Glutamatergic neuron (in vitro differentiated cells): ENCODE measurements around the gene NDUFA11. TPM values are rescaled to one million over a fixed set of nuclear protein-coding genes. Genes with fewer than 3 reads are reported as not detected.

Experiments used
- DNase-seq: peaks from one replicate; pipeline ENCODE4 v3.0.0; 2022
- H3K27ac Mint-ChIP-seq: one replicate; pipeline ENCODE4 v1.8.0; 2020; ENCODE audit warnings: mild to moderate bottlenecking, mixed read lengths, inconsistent platforms; ENCODE audit not compliant: unreplicated experiment
- H3K27me3 Mint-ChIP-seq: one replicate; pipeline ENCODE4 v1.8.0; 2020; ENCODE audit warnings: mild to moderate bottlenecking, moderate library complexity, mixed read lengths, inconsistent platforms; ENCODE audit not compliant: unreplicated experiment
- H3K36me3 Mint-ChIP-seq: one replicate; pipeline ENCODE4 v1.8.0; 2020; ENCODE audit warnings: mild to moderate bottlenecking, mixed read lengths, inconsistent platforms; ENCODE audit not compliant: unreplicated experiment
- H3K4me1 Mint-ChIP-seq: one replicate; pipeline ENCODE4 v1.8.0; 2020; ENCODE audit warnings: mild to moderate bottlenecking, low read depth, mixed read lengths, inconsistent platforms; ENCODE audit not compliant: unreplicated experiment
- H3K4me3 Mint-ChIP-seq: one replicate; pipeline ENCODE4 v1.8.0; 2020; ENCODE audit warnings: mild to moderate bottlenecking, mixed read lengths, inconsistent platforms; ENCODE audit not compliant: unreplicated experiment
- H3K9me3 Mint-ChIP-seq: one replicate; pipeline ENCODE4 v1.8.0; 2020; ENCODE audit warnings: mild to moderate bottlenecking, moderate library complexity, mixed read lengths, inconsistent platforms; ENCODE audit not compliant: unreplicated experiment
- total RNA-seq: library from RNA; stranded (reverse); fragmentation: NEBNext Ultra II Directional; extraction: Animal tissue kit (Norgen Biotek cat#: 25700); gene quantifications from one replicate; pipeline ENCODE4 v1.2.1, GENCODE V29; 2021; ENCODE audit not compliant: unreplicated experiment
- TF ChIP-seq, protein P1 (sequence below): fragments of 200-600 bp; sonication (generic); IDR thresholded peaks from one replicate; pipeline ENCODE4 v1.5.0; 2021; ENCODE audit not compliant: partially characterized antibody, unreplicated experiment

The NDUFA11 gene
- total RNA-seq, 1 donor from 2014 or later, result 193 TPM

DNA sequence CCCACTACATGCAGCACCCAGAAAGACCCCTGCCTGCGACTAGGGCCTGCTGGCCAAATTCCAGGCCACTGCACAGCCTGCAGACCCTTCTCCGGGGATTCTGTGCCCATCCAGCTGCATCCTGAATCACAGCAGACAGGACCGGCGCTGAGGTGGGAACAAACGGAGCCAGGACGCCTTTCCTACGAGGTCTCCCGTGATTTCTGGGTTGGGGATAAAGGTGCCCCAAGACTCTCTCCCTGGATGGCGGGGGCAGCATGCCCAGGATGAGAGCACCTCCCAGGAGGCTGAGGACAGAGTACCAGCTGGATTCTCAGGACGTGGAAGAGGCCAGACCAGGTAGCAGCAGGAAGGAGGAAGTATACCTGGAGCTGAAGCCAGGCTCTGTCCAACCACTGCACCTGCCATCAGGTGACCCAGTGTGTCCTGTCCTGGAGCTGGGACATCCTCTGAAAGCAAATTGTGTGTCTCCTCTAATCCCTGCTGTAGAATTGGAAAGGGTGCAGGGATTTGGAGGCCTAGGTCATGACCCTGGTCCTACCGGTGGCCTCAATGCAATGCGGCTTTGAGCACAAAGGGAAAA lies 29.9 kb downstream of the NDUFA11 start:
- TF ChIP-seq, protein P1, sequence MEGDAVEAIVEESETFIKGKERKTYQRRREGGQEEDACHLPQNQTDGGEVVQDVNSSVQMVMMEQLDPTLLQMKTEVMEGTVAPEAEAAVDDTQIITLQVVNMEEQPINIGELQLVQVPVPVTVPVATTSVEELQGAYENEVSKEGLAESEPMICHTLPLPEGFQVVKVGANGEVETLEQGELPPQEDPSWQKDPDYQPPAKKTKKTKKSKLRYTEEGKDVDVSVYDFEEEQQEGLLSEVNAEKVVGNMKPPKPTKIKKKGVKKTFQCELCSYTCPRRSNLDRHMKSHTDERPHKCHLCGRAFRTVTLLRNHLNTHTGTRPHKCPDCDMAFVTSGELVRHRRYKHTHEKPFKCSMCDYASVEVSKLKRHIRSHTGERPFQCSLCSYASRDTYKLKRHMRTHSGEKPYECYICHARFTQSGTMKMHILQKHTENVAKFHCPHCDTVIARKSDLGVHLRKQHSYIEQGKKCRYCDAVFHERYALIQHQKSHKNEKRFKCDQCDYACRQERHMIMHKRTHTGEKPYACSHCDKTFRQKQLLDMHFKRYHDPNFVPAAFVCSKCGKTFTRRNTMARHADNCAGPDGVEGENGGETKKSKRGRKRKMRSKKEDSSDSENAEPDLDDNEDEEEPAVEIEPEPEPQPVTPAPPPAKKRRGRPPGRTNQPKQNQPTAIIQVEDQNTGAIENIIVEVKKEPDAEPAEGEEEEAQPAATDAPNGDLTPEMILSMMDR, result no peak
- Mint-ChIP-seq H3K27me3 (peaks cover 5% of the 10 kb centered on the region), H3K36me3 (no peaks in the 10 kb centered on the region), H3K9me3 (peaks cover 1% of the 10 kb centered on the region), H3K27ac (no peak overlapping the region), H3K4me1 (peaks cover 3% of the 10 kb centered on the region), H3K4me3 (no peak overlapping the region)
- DNase-seq, result no peak

DNA sequence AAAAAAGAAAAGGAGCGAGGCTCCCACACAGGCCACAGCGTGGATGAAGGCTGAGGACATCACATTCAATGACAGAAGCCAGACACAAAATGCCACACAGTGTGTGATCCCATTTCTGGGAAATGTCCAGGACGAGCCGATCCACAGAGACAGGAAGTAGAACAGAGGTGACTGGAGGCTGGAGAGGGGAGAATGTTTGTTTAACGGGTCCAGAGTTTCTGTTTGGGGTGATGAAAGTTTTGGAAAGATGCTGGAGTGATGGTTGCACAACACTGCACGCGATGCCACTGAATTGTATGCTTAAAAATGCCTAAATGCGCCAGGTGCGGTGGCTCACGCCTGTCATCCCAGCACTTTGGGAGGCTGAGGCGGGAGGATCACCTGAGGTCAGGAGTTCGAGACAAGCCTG lies 32.6 kb downstream of the NDUFA11 start:
- no peaks in the 10 kb centered on the region for H3K4me1 Mint-ChIP-seq
- H3K4me3 Mint-ChIP-seq, result no peak overlapping the region
- peaks cover 3% of the 10 kb centered on the region for H3K9me3 Mint-ChIP-seq
- H3K27ac Mint-ChIP-seq, result no peak overlapping the region
- DNase-seq, result no peak
- no peaks in the 10 kb centered on the region for H3K36me3 Mint-ChIP-seq
- TF ChIP-seq, protein P1, result no peak
- no peaks in the 10 kb centered on the region for H3K27me3 Mint-ChIP-seq

DNA sequence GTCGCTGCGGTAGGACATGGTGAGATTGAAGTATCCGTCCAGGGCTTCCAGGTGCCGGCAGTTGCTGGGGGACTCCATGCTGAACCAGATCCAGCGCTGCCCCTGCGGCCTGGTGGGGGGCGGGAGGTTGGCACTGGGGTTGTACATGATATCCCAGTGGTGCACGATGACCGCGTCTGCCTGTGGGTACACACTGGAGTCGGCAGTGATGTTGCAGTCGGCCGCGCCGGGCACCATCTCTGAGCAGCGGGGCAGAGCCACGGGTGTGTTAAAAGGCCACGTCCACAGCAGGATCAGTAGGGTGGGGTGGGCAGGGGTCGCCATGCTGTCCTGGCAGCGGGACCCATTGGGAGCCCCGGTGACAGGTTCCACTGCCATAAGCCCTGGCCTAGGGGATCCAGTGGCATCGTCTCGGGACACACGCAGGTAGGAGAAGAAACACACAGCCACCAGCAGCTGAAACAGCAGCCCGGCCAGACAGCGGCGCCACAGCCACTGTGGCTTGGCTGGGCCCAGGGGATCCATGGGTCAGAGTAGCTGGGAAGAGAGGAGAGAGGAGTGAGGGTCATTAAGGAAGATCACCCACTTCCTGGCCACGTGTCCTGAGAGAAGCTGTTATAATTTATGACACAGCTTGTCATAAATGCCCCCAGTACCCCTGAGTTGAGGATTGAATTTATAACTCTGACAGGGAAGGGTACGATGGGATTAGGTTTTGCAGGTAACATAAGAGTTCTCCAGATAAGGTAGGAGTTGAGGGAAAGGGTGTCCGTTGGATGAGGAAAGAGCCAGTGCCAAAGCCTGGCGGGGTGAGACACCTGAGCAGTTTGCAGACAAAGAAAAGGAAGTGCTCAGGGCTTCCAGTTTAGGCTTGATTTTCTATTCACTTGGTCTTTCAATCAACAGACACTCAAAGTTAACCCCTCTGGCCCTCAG lies 36.1 kb downstream of the NDUFA11 start:
- Mint-ChIP-seq H3K27me3 (peaks cover 8% of the 10 kb centered on the region), H3K27ac (no peak overlapping the region), H3K4me1 (no peaks in the 10 kb centered on the region), H3K9me3 (peaks cover 5% of the 10 kb centered on the region), H3K36me3 (no peaks in the 10 kb centered on the region), H3K4me3 (no peak overlapping the region)
- TF ChIP-seq, protein P1, result no peak
- no peak for DNase-seq

DNA sequence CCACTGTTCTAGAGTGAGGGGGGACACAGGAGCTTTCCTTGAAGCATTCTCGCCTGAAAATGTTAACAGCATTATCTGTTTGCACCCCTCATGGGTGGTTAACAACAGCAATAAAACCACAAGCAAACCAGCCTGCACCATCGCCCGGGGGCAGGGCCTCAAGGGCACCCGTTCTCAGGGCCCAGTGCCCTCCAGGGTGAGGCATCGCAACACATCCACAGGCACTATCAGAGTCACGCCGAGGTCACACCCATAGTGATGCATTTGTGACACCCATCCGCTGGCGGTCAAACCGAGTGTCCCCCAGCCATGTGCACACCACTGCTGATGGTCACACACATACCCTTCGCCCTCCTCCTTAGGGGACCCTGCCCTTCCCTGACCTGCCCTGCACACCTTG lies 37.8 kb downstream of the NDUFA11 start:
- TF ChIP-seq, protein P1, result no peak
- no peak for DNase-seq
- no peaks in the 10 kb centered on the region for H3K36me3 Mint-ChIP-seq
- H3K9me3 Mint-ChIP-seq, result peaks cover 4% of the 10 kb centered on the region
- H3K27me3 Mint-ChIP-seq, result peaks cover 8% of the 10 kb centered on the region
- H3K27ac Mint-ChIP-seq, result no peak overlapping the region
- H3K4me1 Mint-ChIP-seq, result no peaks in the 10 kb centered on the region
- H3K4me3 Mint-ChIP-seq, result no peak overlapping the region
